ENCODE measurements around the gene WDR13.
"Not testable (repeated sequence)": the region's sequence is repeated elsewhere in the genome, so short reads cannot be mapped to it uniquely, and the experiment has no call there.

WDR13 gene

GRCh38 chrX:48648336-48648751, 51.1 kb downstream of the WDR13 start:
- no peak overlapping the region for H3K4me3 ChIP-seq (ENCODE audit: control insufficient read depth, low read depth, low read length)
- TF ChIP-seq CTCF (conservative IDR thresholded peaks at IDR 0.05; ENCODE audit: control insufficient read depth, insufficient read depth, low read depth, low read length): peak; percentile 35
- peak; percentile 63 for DNase-seq (ENCODE audit: low read depth)

- no peak for TF ChIP-seq CTCF (conservative IDR thresholded peaks at IDR 0.05; ENCODE audit: control insufficient read depth, insufficient read depth, low read depth, low read length)
- no peak overlapping the region for H3K4me3 ChIP-seq (ENCODE audit: control insufficient read depth, low read depth, low read length)
- DNase-seq (ENCODE audit: low read depth): peak; percentile 17
These were observed 51.8 kb downstream of the WDR13 start for GRCh38 chrX:48649102-48649501.

GRCh38 chrX:48652055-48652579, 54.8 kb downstream of the WDR13 start:
- H3K4me3 ChIP-seq (ENCODE audit: control insufficient read depth, low read depth, low read length); DNase-seq (ENCODE audit: low read depth): not testable (repeated sequence)

- not testable (repeated sequence) for DNase-seq (ENCODE audit: low read depth); H3K4me3 ChIP-seq (ENCODE audit: control insufficient read depth, low read depth, low read length)
These were observed 57.5 kb downstream of the WDR13 start for GRCh38 chrX:48654746-48655145.
